ENCODE measurements around the gene CCN2.

CCN2 gene

GRCh38 chr6:131980791-131981623 is 29.8 kb upstream of the CCN2 start:
- no peak overlapping the region for H3K4me2 ChIP-seq (ENCODE audit: low read length)
- no peak overlapping the region for H3K9ac ChIP-seq (ENCODE audit: low read length)
- no peak overlapping the region for H2AFZ ChIP-seq (ENCODE audit: low read length)
- no peaks in the 10 kb centered on the region for H3F3A ChIP-seq (ENCODE audit: insufficient read depth, low read length)
- H3K79me2 ChIP-seq (ENCODE audit: insufficient read depth, low read length): no peaks in the 10 kb centered on the region
- TF ChIP-seq EZH2 (IDR thresholded peaks at IDR 0.05; ENCODE audit: borderline replicate concordance, low read length) (no peak), CTCF (IDR thresholded peaks at IDR 0.05; ENCODE audit: low read length) (no peak)
- H3K9me2 ChIP-seq (ENCODE audit: low read depth, low read length): no peaks in the 10 kb centered on the region
- H3K4me1 ChIP-seq (ENCODE audit: insufficient read depth, low read length, severe bottlenecking): no peaks in the 10 kb centered on the region
- no peaks in the 10 kb centered on the region for H3K27me3 ChIP-seq (ENCODE audit: insufficient read depth, low read length)
- H4K20me1 ChIP-seq (ENCODE audit: insufficient read depth, low read length): no peaks in the 10 kb centered on the region
- no peaks in the 10 kb centered on the region for H3K36me3 ChIP-seq (ENCODE audit: insufficient read depth, low read length)
- no peak overlapping the region for H3K27ac ChIP-seq (ENCODE audit: low read depth, low read length, poor library complexity, severe bottlenecking)
- no peaks in the 10 kb centered on the region for H3K9me3 ChIP-seq (ENCODE audit: low read length)
- no peak overlapping the region for H3K4me3 ChIP-seq (ENCODE audit: low read depth, low read length, poor library complexity, severe bottlenecking)

- H3K4me3 ChIP-seq (ENCODE audit: low read depth, low read length, poor library complexity, severe bottlenecking): no peak overlapping the region
- H3K9me3 ChIP-seq (ENCODE audit: low read length): no peaks in the 10 kb centered on the region
- no peaks in the 10 kb centered on the region for H3F3A ChIP-seq (ENCODE audit: insufficient read depth, low read length)
- H3K27ac ChIP-seq (ENCODE audit: low read depth, low read length, poor library complexity, severe bottlenecking): no peak overlapping the region
- H3K27me3 ChIP-seq (ENCODE audit: insufficient read depth, low read length): no peaks in the 10 kb centered on the region
- H3K4me1 ChIP-seq (ENCODE audit: insufficient read depth, low read length, severe bottlenecking): no peaks in the 10 kb centered on the region
- H3K4me2 ChIP-seq (ENCODE audit: low read length): no peak overlapping the region
- H3K9me2 ChIP-seq (ENCODE audit: low read depth, low read length): no peaks in the 10 kb centered on the region
- H4K20me1 ChIP-seq (ENCODE audit: insufficient read depth, low read length): no peaks in the 10 kb centered on the region
- no peak overlapping the region for H2AFZ ChIP-seq (ENCODE audit: low read length)
- H3K79me2 ChIP-seq (ENCODE audit: insufficient read depth, low read length): no peaks in the 10 kb centered on the region
- no peaks in the 10 kb centered on the region for H3K36me3 ChIP-seq (ENCODE audit: insufficient read depth, low read length)
- H3K9ac ChIP-seq (ENCODE audit: low read length): no peak overlapping the region
- TF ChIP-seq CTCF (IDR thresholded peaks at IDR 0.05; ENCODE audit: low read length): no peak
- TF ChIP-seq EZH2 (IDR thresholded peaks at IDR 0.05; ENCODE audit: borderline replicate concordance, low read length): no peak
Measured at GRCh38 chr6:131980338-131980790, 29.2 kb upstream of the CCN2 start.

- Histone ChIP-seq H2AFZ (ENCODE audit: low read length) (no peak overlapping the region), H3K27me3 (ENCODE audit: insufficient read depth, low read length) (no peaks in the 10 kb centered on the region), H3K9ac (ENCODE audit: low read length) (no peak overlapping the region), H3K79me2 (ENCODE audit: insufficient read depth, low read length) (no peaks in the 10 kb centered on the region), H3K9me3 (ENCODE audit: low read length) (no peaks in the 10 kb centered on the region), H3K36me3 (ENCODE audit: insufficient read depth, low read length) (no peaks in the 10 kb centered on the region), H3F3A (ENCODE audit: insufficient read depth, low read length) (no peaks in the 10 kb centered on the region), H3K4me1 (ENCODE audit: insufficient read depth, low read length, severe bottlenecking) (no peaks in the 10 kb centered on the region), H3K27ac (ENCODE audit: low read depth, low read length, poor library complexity, severe bottlenecking) (no peak overlapping the region), H4K20me1 (ENCODE audit: insufficient read depth, low read length) (no peaks in the 10 kb centered on the region), H3K4me2 (ENCODE audit: low read length) (no peak overlapping the region), H3K9me2 (ENCODE audit: low read depth, low read length) (no peaks in the 10 kb centered on the region), H3K4me3 (ENCODE audit: low read depth, low read length, poor library complexity, severe bottlenecking) (no peak overlapping the region)
- TF ChIP-seq EZH2 (IDR thresholded peaks at IDR 0.05; ENCODE audit: borderline replicate concordance, low read length): no peak
- TF ChIP-seq CTCF (IDR thresholded peaks at IDR 0.05; ENCODE audit: low read length): no peak
Measured at GRCh38 chr6:131979515-131980337, 28.6 kb upstream of the CCN2 start.
